NCI-H2029 treated with DMSO at 0.1 percent for 48 hours (cell line): ENCODE data around the gene PPP4R4.
"Not testable (repeated sequence)": the region's sequence is repeated elsewhere in the genome, so short reads cannot be mapped to it uniquely, and the experiment has no call there.

Source experiments
- DNase-seq: peaks from one replicate; lab custom pipeline; 2025; lab: John Stamatoyannopoulos, UW

Gene PPP4R4

DNA sequence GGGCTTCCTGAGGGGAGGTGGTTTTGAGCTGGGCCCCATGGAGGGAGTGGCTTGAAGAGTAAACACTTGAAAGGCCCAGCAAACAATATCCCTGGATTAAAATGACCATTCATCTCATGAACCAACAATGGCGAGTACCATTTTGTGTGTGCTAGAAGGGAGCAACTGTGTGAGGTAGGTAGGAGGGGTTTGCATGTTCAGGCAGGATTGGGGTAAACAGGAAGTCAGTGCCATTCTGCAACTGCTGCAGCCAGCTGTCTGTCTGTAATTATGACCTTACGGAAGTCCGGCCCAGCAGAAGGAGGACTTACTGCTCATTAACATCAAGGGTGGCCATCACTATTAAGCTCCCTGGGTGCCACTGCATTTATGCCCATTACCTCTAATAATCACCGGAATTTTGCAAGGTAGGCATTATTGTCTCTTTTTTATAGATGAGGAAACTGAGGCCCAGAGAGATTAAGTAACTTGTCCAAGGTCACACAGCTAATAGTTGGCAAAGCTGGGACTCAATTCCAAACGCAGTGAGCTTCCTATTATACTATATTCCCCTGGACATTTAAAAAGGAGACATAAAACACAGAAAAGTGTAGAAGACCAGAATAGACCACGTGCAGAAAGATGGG is 28.1 kb upstream of the PPP4R4 start:
- DNase-seq, result peak; percentile 55

DNA sequence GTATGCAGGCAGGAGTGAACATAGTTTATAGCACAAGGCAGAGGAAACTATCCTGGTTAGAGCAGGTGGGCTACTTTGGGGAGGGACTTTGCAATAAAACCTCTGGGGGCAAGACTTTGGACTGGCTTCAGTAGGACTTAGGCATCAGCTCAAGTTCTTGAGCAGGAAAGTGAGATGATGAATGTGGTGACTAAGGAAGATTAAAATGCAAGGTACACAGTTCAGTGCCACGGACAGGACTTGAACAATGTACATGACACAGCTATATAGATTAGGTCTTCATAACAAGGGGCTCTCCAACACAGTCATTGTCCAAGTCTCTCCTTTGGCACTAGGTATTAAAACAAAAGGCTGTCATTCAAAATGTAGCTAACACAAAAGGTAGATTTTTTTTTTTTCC is 21.4 kb upstream of the PPP4R4 start:
- no peak for DNase-seq

DNA sequence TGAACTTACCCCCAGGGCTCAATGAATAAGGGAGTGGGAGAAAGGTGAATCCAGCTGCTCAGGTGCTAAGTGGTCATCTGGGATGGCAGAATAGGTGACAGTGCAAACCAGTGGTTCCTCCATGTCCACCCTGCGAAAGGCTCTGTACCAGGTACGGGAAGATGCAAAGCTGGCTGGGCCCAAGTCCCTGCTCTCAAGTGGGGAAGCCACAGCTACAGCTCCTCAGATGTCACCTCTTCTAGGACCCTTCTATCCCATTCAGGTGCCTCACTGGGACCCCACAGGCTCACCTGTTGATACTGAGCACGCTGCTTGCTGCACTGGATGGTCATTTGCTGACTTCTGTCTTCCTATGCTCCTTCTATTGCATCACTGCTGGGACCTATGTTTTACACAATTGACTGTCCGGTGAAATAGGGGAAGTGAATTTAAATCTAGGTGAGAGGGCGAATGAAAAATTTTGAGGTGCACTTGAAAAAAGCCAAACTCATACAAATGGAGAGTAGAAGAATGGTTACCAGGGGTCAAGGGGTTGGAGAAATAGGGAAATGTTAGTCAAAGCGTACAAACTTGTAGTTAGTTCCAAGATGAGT is 20.3 kb upstream of the PPP4R4 start:
- DNase-seq, result no peak

DNA sequence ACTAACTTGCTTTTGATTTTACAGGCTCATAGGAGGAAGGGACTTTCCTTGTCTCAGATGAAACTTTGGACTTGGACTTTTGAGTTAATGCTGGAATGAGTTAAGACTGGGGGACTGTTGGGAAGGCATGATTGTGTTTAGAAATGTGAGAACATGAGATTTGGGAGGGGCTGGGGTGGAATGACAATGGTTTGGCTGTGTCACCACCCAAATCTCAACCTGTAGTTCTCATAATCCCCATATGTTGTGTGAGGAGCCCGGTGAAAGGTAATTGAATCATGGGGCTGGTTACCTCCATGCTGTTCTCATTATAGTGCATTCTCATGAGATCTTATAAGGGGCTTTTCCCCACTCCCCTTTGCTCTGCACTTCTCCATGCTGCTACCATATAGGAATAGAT is 18.0 kb upstream of the PPP4R4 start:
- DNase-seq, result not testable (repeated sequence)

DNA sequence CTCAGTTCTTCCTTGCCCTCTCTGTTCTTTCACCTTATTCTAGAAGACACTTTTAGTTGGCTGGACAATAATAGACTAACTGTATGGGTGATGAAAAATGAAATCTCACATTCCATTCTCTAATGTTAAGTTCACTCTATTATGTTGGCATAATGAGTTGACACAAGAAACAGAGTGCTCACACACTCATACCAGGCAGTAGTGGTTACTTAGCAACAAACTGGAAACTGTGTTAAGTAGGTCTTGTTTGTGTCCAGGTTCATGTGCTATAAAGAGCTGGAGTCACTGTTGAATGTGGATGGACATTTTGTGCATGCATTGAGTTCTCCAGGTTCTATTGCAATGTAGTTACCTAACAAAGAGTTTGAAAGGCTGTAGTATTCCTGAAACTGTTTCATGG is 16.9 kb upstream of the PPP4R4 start:
- DNase-seq, result peak; percentile 10

DNA sequence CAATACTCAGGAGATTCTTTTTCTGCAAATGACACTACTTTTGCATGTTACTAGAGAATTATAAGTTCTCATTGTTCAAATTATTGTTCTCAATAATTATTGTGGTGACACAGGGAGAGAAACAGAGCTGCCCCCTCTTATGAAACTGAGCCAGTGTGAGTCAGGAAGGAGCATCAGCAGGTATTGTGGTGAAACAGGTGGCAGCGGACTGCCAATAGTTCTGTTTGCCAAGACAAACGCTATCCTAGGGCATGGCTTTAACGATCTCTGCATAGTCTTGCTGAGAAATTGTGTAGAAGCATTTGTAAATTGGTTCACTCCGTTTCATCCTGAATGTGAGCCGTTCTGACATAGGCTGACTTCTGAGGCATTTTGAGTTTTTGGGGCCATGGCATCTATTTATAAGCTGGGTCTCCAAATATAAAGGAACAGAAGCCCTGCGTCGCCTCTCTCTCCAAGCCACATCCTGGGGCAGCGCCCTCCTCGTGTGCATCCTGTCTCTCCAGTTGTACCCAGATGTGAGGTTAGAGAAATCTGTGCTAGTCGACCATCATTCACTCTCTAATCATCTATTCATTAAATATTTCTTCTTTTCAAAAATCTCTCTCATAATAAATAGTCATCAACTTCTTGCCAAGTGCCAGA is 15.8 kb upstream of the PPP4R4 start:
- peak; percentile 8 for DNase-seq

DNA sequence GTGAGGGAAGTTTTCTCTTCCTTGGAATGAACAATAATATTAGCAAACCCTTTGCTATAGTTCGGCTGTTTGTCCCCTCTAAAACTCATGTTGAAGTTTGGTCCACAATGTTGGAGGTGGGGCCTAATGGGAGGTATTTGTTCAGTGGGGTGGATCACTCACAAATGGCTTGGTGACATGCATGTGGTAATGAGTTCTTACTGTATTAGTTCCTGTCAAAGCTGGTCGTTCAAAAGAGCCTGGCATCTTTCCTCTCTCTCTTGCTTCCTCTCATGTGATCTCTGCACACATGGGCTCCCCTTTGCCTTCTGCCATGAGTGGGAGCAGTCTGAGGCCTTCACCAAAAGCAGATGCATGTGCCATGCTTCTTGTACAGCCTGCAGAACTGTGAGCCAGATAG is 13.1 kb upstream of the PPP4R4 start:
- DNase-seq, result no peak

DNA sequence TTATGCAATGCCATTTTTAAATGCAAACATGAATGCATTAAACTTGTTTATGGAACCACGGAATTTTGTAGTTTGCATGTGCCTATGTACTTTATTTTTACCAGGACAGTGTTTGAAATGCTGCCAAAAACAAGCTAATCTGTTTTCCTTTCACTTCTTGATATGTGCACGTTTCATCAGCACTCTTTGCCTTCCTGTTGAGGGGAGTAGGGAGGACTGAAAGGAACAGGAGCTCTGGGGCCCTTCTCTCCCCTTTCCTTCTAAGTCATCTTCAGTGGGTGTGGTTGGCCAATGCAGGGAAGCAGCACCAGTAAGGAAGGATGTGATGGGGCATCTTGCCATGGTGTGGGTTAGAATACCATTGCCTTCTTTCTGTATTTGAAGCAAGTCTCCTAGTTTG is 12.1 kb upstream of the PPP4R4 start:
- DNase-seq, result no peak

DNA sequence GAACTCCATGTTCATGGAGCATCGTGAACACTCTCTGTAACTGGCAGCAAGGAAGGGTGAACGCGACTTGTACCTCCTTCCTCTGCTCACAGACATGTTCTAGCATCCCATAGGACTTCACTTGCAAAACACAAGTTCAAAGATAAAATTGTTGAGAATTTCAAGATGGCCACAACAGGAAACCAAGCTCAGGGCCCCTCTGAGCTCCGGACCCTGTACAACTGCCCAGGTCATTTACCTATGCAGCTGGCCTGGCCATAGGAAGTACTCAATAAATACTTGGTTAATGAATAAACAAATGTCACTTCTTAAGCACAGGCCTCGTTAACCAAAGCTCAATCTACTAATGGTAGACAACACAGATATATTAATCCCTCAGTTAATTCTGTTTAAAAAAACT is 11.7 kb upstream of the PPP4R4 start:
- no peak for DNase-seq

DNA sequence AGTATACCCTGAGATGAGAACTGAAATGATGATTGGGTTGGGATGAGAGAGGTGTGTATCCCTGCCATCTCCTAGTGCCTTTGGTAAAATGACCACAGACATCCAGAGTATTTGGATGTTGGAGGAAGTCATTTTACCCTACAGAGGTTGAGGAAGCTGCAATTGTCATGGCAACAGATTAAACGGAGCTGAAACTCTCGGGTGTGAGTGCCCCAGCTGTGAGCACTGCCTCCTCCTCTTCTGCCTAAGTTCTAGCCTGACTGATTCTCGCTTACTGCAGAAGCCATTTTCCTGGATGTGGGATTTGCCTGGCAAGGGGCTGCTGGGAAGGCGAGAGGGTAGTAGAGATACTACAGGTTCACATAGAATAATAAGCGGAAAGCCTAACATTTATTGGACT is 10.3 kb upstream of the PPP4R4 start:
- no peak for DNase-seq

DNA sequence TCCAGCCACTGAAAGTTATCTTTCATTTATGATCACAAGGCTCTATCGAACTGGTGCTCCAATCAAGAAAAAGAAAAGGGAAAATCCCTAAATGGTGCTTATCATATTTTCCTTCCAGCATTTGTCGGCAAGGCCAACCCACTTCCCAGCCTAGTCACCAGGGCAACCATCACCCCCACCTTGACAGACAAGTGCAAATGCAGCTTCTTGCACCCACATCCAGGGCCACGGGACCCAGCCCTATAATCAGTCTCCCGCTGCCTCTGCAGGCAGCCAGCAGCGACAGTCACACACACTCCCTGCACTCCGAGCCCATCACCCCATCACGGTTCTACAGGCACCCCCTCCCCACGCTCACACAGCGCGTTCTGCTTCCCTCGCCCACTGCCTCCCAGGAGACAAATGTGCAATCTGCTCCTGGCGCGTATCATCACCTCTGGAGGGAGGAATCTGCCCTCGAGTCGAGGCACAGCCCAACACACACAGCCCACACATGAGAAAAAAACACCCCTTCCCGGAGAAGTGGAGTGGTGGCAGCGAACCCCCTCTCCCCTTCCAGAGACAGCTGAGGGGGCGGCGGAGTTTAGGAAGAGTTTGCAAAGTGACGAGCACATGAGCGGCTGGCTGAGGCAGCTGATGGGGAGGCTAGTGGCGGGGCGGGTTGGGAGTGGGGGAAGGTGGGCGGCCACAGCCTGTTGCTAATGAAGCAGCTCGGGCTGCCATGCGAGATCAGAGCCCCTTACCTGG is 9.3 kb upstream of the PPP4R4 start:
- no peak for DNase-seq

DNA sequence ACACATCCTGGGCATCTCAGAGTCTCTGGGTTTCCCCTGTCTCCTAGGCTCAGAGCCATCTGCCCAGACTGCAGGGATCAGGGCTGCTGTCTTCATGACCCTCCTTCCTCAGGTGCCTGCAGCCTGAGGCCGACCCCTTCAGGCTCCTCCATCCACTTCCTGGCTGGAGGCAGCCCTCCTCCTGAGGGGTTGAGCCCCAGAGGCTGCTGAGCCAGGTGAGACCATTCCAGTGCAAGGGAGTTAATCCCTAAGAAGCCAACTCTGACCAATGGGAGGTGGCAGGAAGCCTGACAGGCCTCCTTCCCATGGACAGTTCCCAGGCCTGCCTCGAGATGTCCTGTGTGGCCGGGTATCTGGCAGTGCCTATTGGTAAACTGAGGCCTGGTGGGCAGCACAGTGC is 8.4 kb upstream of the PPP4R4 start:
- no peak for DNase-seq

DNA sequence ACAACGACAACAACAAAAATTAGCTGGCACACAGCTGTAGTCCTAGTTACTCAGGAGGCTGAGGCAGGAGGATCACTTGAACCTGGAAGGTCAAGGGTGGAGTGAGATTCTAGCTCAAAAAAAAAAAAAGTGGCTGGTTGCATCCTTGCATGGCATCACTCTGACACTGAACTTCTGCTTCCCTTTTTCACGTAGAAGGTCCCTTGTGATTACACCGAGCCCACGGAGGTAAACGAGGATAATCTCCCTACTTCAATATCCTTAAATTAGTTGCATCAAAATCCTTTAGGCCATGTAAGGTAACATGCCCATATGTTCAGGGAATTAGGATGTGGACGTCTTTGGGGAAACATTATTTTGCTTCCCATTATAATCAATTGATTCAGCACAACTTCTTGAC is 4.0 kb upstream of the PPP4R4 start:
- DNase-seq, result no peak

DNA sequence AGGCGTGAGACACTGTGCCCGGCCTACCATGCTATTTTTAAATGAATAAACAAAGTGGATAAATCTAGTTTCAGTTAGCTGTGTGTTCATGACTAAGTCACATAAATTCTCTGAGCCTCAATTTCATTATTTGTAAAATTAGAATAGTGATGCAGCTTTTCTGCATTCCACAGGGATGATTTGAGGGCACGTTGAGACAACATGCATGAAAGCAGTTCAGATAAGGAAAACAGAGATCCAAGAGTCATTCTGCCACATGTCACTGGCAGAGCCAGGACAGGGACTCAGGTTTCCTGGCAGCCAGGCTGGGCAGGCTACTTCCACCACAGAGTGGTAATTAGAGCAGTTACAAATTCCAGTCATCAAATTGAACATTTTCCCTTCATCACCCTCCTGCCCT is 2.9 kb upstream of the PPP4R4 start:
- no peak for DNase-seq

DNA sequence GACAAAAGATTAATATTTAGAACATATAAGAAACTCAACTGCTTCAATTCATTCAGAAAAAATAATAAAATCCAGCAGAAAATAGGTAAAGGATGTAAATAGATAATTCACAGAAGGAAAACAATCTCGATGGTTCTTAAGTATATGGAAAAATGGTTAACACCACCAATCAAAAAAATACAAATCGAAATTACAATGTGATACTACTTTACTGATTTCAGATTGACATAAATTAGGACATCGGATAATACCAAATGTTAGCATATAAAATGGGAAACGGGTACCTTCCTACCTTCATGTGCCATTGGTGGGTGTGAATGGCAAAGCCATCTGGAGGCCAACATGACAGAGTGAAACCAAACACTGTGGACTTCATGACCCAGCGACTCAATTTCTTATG is 1.6 kb upstream of the PPP4R4 start:
- no peak for DNase-seq

DNA sequence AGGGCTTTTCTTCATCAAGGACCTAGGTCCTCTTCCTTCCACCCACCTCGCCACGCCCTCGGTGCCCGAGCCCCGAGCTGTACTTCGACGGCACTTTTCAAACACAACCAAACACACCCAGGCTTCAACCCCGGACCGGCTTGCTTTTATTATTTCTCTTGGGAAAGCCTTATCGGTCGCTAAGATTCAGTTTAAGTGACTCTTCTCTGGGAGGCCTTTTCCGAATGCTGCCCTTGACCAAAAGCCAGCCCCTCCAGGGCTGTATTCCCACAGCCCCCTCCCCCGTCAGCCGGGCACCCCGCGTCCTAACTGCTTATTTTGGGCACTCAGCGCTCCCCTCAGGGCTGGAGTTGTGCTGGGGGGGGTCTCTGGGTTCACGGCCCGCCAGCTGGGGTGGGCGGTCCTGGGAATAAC is 644 bp upstream of the PPP4R4 start:
- DNase-seq, result no peak

DNA sequence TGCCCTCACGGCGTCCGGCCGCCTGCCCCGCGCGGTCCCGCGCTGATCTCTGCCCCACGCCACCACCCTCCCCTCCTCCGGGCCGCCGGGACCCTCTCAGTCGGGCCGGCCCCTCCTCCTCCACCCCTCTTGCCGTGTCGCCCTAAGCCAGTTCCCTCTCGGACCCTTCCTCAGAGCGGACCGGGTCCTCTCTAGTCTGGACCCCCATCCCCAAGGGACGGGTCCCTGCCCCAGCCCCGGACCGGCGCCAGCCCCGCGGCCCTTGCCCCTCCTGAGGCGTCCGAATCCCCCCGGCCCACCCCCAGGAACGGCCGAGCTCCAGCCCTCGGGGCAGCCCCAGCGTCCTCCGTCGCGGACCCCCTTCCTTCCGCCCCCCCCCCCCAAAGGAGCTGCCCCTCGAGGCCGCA is 485 bp downstream of the PPP4R4 start:
- DNase-seq, result no peak

DNA sequence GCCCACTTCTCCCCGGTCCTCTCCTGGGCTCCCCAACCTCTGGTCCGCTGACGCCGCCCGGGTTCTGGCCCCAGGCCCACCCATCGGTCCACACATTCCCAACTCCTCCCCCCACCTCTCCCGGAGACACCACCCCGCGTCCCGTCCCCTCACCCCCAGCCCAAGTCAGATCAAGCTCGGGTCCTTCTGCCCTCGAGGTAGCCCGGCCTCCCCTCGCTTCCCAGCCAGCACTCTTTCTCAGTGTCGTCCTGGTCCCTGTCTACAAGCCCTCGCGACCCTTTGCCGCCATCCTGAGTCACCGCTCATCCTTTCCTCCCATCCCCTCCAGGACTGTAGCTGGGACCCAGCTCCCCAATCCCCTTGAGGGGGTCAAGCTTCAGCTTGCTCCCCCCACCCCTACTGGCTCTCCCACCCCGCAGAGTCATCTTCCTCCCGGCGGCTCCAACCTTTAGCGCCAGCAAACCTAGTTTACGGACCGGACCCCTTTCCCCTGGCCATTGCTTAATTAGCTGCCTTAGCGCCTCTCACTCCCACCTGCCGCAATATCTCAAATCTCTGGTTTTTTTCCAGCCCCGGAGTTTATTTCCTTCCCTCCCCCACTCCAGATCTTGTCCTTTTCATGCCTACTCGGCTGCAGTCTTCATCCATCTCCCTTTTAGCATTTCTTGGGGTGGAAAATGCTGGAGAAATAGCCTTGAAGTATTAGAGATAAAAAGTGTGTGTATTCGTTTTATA is 1.1 kb downstream of the PPP4R4 start:
- DNase-seq, result no peak

DNA sequence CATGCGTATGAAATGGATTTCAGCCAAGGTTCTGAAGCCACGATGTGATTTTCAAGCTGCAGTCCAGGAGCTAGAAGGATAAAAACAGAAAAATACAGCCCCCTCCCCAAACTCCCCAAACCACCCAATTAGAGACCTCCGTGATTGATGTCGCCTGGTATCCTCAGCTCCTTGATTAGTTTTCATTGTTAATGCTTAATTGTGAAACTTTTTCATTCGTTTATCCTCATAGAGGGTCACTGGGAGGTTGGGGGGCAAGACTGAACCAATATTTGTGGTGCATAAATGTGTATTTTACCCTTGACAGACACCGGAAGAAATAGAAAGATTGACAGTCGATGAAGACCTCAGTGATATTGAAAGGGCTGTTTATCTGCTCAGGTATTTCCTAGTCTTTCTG is 1.6 kb downstream of the PPP4R4 start:
- DNase-seq, result no peak

DNA sequence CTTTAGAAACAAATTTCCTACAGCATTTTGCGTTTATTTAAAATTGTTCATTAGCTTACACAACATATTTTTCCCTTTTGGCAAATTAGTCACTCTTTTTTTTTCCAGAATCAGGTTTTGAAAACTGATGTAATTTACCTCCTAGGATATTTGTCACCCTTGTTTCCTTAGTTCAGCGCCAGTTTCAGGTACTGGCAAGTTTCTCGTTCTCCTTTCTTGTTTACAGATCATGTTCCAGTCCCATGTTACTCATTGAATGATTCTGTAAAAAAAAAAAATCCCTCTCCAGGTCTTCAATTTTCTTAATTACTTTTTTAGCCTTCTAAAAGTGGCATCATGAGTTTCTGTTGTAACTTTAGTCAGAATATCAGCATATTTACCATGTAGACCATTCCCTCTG is 2.7 kb downstream of the PPP4R4 start:
- DNase-seq, result no peak

DNA sequence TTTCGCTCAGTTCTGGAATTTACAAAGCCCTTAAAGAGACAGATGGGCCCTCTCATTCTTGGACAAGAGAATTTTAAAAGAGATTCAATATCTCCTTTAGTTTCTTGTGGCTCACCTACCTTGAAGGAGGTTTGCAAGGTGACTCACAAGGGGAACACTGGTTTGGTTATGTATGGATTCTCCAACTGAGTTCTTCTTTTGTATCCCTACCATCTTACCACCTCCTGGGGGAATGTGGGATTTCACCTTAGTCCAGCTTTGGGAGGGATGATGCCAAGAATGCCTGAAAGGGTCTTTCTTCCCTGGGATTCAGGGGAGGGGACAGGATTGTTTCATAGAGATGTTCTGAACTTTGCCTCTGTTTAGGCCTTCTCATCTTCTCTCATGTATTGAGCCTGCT is 3.7 kb downstream of the PPP4R4 start:
- DNase-seq, result no peak

DNA sequence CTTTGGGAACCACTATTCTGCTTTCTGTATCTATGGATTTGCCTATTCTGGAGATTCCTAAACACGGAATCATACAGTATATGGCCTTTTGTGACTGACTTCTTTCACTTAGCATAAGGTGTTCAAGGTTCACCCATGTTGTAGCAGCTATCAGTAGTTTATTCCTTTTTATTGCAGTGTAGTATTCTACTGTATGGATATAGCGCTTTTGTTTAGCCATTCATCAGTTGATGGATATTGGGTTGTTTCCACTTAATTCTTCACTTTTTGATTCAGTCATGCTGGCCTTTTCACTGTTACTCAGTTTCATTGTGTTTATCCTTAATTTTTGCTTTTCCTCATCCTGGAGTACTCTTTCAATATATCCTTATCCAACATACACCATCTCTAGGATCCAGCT is 5.1 kb downstream of the PPP4R4 start:
- no peak for DNase-seq
